Vagina (tissue), 2 donors: ENCODE results near the gene ARHGAP26.

Experiments used
- POLR2A ChIP-seq, 2 donors: fragments of 450-650 bp; IDR thresholded peaks; one replicate each; pipeline ENCODE4 v1.6.1; 2017; ENCODE audit warnings: antibody characterized with exemption in 2 of 2, mild to moderate bottlenecking in 2 of 2, moderate library complexity in 2 of 2
- POLR2AphosphoS5 ChIP-seq, 2 donors: sonication (generic); formaldehyde crosslinking; IDR thresholded peaks; one replicate each; pipeline ENCODE4 v1.9.0; 2017; ENCODE audit warnings: antibody characterized with exemption in 2 of 2, mild to moderate bottlenecking in 2 of 2, low read depth in 1 of 2; ENCODE audit not compliant: insufficient read depth in 1 of 2
- TF ChIP-seq, protein P1 (sequence below), 3 experiments: fragments of 450-650 bp in 2 of 3; fragments of 200-600 bp in 1 of 3; sonication (generic) in 1 of 3; IDR thresholded peaks; one replicate each; pipeline ENCODE4 v1.5.1; 2017 to 2019; ENCODE audit warnings: antibody characterized with exemption in 3 of 3, mild to moderate bottlenecking in 2 of 3, moderate library complexity in 2 of 3

DNA sequence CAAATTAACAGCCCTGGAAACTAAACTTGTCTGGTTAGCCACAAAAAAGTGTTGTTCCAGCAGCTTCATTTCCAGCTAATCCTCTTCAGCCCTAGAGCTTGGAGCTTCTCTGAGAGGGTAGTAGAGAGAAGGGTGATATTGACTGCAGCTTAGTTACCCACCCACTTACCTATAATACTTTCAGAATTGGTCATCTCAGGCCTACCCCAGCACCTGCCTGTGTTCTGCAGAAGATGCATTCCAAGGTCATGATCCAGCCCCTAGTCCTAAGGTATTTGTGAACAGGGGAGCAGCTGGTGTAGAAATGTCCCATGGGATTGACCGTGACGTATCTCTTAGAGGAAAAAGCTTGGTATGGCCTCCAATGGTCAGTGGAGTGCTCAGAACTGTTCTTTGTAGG lies 344.3 kb downstream of the ARHGAP26 start:
- TF ChIP-seq, protein P1, sequence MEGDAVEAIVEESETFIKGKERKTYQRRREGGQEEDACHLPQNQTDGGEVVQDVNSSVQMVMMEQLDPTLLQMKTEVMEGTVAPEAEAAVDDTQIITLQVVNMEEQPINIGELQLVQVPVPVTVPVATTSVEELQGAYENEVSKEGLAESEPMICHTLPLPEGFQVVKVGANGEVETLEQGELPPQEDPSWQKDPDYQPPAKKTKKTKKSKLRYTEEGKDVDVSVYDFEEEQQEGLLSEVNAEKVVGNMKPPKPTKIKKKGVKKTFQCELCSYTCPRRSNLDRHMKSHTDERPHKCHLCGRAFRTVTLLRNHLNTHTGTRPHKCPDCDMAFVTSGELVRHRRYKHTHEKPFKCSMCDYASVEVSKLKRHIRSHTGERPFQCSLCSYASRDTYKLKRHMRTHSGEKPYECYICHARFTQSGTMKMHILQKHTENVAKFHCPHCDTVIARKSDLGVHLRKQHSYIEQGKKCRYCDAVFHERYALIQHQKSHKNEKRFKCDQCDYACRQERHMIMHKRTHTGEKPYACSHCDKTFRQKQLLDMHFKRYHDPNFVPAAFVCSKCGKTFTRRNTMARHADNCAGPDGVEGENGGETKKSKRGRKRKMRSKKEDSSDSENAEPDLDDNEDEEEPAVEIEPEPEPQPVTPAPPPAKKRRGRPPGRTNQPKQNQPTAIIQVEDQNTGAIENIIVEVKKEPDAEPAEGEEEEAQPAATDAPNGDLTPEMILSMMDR (IDR thresholded peaks at IDR 0.05) = no peak
- TF ChIP-seq POLR2AphosphoS5 (IDR thresholded peaks at IDR 0.05; ENCODE audit: insufficient read depth in 1 of 2, low read depth in 1 of 2) (no peak), POLR2A (IDR thresholded peaks at IDR 0.05) (no peak)
